Endometrium (tissue), 2 donors: Measurements from ENCODE around the gene MRPL54.
A peak's percentile ranks its signal among the peaks of the same experiment; 100 is the strongest.

Experiments used
- FAIRE-seq: peaks from 2 replicates; lab custom pipeline; 2012; peaks lifted over from hg19 to GRCh38; lab: Jason Lieb, UNC
- donor health status: control.
- donor health status: control.

MRPL54 gene

GRCh38 chr19:3762501-3763459, at the start of gene MRPL54:
TSS of gene MRPL54 (plus strand) at chr19:3762682. CDS start at chr19:3762701, 19 bp downstream.
- peak; percentile 73 for FAIRE-seq

GRCh38 chr19:3716147-3716668, 46.3 kb upstream of the MRPL54 start:
- FAIRE-seq = no peak

GRCh38 chr19:3719868-3720267, 42.6 kb upstream of the MRPL54 start:
- no peak for FAIRE-seq

- no peak for FAIRE-seq
Measured at GRCh38 chr19:3720349-3720917, 42.0 kb upstream of the MRPL54 start.

- FAIRE-seq = no peak
Measured at GRCh38 chr19:3721131-3721886, 41.2 kb upstream of the MRPL54 start.

- no peak for FAIRE-seq
Measured at GRCh38 chr19:3721887-3722442, 40.5 kb upstream of the MRPL54 start.

- FAIRE-seq = no peak
Measured at GRCh38 chr19:3722443-3723109, 39.9 kb upstream of the MRPL54 start.

- no peak for FAIRE-seq
Measured at GRCh38 chr19:3723110-3723488, 39.4 kb upstream of the MRPL54 start.

GRCh38 chr19:3723883-3724282, 38.6 kb upstream of the MRPL54 start:
- FAIRE-seq = no peak

- no peak for FAIRE-seq
Measured at GRCh38 chr19:3725121-3725520, 37.4 kb upstream of the MRPL54 start.

GRCh38 chr19:3725640-3726310, 36.7 kb upstream of the MRPL54 start:
- no peak for FAIRE-seq

GRCh38 chr19:3730457-3730958, 32.0 kb upstream of the MRPL54 start:
- no peak for FAIRE-seq

- FAIRE-seq = no peak
Measured at GRCh38 chr19:3732108-3732507, 30.4 kb upstream of the MRPL54 start.

GRCh38 chr19:3733549-3734309, 28.8 kb upstream of the MRPL54 start:
- FAIRE-seq = no peak

GRCh38 chr19:3734310-3734600, 28.2 kb upstream of the MRPL54 start:
- no peak for FAIRE-seq

- FAIRE-seq = no peak
Measured at GRCh38 chr19:3736106-3736724, 26.3 kb upstream of the MRPL54 start.

GRCh38 chr19:3737487-3738205, 24.8 kb upstream of the MRPL54 start:
- no peak for FAIRE-seq

GRCh38 chr19:3738477-3739220, 23.8 kb upstream of the MRPL54 start:
- FAIRE-seq = no peak
